ENCODE data around the gene SNX11.
A peak's percentile ranks its signal among the peaks of the same experiment; 100 is the strongest.

The SNX11 gene

GRCh38 chr17:48107137-48108055 is at the start of gene SNX11:
TSS of gene SNX11 (plus strand) at chr17:48107766. CDS start at chr17:48112044, 4,278 bp downstream.
- peak; percentile 92 for DNase-seq (ENCODE audit: low read depth)
- no peak for TF ChIP-seq CTCF (IDR thresholded peaks at IDR 0.05; ENCODE audit: insufficient read depth, low read depth, low read length, missing control alignments)
- H3K4me3 ChIP-seq (ENCODE audit: low read depth, low read length) = peak within 1 kb of the TSS; percentile 89

DNA sequence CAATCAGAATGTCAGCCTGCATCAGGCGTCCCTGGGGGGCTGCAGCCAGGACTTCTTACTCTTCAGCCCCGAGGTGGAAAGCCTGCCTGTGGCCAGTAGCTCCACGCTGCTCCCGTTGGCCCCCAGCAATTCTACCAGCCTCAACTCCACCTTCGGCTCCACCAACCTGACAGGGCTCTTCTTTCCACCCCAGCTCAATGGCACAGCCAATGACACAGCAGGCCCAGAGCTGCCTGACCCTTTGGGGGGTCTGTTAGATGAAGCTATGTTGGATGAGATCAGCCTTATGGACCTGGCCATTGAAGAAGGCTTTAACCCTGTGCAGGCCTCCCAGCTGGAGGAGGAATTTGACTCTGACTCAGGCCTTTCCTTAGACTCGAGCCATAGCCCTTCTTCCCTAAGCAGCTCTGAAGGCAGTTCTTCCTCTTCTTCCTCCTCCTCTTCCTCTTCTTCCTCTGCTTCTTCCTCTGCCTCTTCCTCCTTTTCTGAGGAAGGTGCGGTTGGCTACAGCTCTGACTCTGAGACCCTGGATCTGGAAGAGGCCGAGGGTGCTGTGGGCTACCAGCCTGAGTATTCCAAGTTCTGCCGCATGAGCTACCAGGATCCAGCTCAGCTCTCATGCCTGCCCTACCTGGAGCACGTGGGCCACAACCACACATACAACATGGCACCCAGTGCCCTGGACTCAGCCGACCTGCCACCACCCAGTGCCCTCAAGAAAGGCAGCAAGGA is 49.0 kb upstream of the SNX11 start:
- DNase-seq (ENCODE audit: low read depth) = no peak
- TF ChIP-seq CTCF (IDR thresholded peaks at IDR 0.05; ENCODE audit: insufficient read depth, low read depth, low read length, missing control alignments) = no peak
- H3K4me3 ChIP-seq (ENCODE audit: low read depth, low read length) = no peak overlapping the region

DNA sequence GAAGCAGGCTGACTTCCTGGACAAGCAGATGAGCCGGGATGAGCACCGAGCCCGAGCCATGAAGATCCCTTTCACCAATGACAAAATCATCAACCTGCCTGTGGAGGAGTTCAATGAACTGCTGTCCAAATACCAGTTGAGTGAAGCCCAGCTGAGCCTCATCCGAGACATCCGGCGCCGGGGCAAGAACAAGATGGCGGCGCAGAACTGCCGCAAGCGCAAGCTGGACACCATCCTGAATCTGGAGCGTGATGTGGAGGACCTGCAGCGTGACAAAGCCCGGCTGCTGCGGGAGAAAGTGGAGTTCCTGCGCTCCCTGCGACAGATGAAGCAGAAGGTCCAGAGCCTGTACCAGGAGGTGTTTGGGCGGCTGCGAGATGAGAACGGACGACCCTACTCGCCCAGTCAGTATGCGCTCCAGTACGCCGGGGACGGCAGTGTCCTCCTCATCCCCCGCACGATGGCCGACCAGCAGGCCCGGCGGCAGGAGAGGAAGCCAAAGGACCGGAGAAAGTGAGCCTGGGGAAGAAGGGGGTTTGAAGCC is 48.4 kb upstream of the SNX11 start:
- no peak overlapping the region for H3K4me3 ChIP-seq (ENCODE audit: low read depth, low read length)
- no peak for DNase-seq (ENCODE audit: low read depth)
- no peak for TF ChIP-seq CTCF (IDR thresholded peaks at IDR 0.05; ENCODE audit: insufficient read depth, low read depth, low read length, missing control alignments)

DNA sequence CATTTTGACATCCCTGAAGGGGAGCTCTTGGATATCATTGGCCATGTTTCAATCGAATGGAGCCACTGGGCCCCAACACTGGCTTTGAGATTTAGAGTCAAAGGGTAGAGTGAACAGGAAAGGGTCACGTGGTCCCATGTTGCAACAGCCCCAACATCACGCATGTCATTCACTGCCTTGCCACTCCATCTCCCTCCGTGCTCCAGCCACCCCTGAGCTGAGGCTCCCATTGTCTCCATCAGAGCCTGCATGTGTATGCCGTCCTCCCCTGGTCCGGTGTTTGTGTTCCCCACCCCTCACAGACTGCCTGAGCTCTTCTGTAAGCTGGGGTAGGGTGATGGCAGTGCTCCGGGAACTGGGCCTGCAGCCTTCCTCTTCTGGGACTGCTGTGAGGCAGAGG is 47.3 kb upstream of the SNX11 start:
- DNase-seq (ENCODE audit: low read depth) = no peak
- H3K4me3 ChIP-seq (ENCODE audit: low read depth, low read length) = no peak overlapping the region
- TF ChIP-seq CTCF (IDR thresholded peaks at IDR 0.05; ENCODE audit: insufficient read depth, low read depth, low read length, missing control alignments) = no peak

GRCh38 chr17:48062273-48062672 is 45.3 kb upstream of the SNX11 start:
- no peak for TF ChIP-seq CTCF (IDR thresholded peaks at IDR 0.05; ENCODE audit: insufficient read depth, low read depth, low read length, missing control alignments)
- no peak for DNase-seq (ENCODE audit: low read depth)
- no peak overlapping the region for H3K4me3 ChIP-seq (ENCODE audit: low read depth, low read length)

GRCh38 chr17:48064638-48065037 is 42.9 kb upstream of the SNX11 start:
- H3K4me3 ChIP-seq (ENCODE audit: low read depth, low read length) = no peak overlapping the region
- no peak for DNase-seq (ENCODE audit: low read depth)
- TF ChIP-seq CTCF (IDR thresholded peaks at IDR 0.05; ENCODE audit: insufficient read depth, low read depth, low read length, missing control alignments) = no peak

Data from GM12865 (cell line).